HK-2 (cell line): ENCODE data around the gene ZNF280C.
"Not testable (repeated sequence)": the region's sequence is repeated elsewhere in the genome, so short reads cannot be mapped to it uniquely, and the experiment has no call there.

Experiments
- DNase-seq: peaks from one replicate; pipeline ENCODE4 v3.0.0-alpha.2; 2018; ENCODE audit not compliant: unreplicated experiment

ZNF280C gene

DNA sequence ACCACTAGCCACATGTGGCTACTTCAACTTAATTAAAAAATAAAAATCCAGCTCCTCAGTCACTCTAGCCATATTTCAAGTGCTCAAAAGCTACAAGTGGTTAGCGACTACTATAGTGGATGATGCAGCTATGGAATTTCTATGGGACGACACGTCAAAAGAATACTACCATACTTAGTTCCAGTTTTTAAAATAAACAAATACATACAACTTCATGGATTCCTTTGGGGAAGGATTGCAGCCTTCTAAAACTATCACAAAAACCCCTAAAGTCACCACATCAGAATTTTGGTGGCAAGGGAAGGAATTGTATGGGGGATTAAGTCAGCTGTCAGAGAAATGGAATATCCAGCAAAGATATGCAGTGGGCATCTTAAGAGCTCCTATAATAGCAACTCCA, 6.5 kb downstream of the ZNF280C start:
- no peak for DNase-seq

DNA sequence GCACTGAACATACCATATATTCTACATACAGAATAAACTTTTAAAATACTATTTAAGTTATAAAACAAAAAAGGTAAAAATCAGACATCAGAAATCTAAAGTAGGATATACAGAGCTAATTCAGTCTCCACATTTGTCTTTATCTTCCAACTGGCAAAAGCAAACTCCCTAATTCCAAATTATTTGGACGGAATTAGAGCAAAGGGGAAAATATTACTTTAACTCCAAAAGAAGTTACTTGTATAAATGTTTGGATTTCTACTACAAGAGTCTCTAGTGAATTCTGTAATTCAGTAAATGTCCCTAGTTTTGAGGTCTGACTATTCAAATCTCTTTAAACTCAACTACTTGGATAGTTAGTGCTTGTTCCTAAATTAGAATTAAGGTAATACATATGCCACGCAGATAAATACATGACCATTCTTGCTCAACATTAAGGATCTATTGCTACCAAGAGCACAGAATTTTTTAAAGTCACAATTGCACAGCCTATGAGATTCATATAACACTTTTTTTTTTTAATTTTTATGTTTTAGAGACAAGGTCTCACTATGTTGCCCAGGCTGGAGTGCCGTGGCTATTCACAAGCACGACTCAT, 7.3 kb downstream of the ZNF280C start:
- DNase-seq: no peak

DNA sequence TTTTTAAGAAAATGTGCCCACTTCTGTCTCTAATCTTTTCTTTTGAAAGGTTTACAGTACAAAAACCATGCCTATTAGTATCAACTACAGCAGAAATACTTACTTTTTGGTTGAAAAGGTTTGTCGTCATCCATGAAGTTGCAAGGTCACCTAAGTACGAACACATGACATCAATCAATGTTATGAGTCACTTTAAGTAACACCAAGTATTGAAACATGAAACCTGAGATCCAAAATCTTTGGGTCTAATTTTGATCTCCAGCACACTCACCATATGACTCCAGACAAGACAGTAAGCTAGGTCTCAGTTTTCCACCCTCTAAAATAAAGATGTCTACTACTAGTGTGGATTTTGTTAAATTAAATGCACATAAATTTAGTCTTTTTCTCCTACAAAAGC, 8.4 kb downstream of the ZNF280C start:
- no peak for DNase-seq

- no peak for DNase-seq
These were observed 14.8 kb downstream of the ZNF280C start for GRCh38 chrX:130253916-130254315.

GRCh38 chrX:130251671-130252070, 17.0 kb downstream of the ZNF280C start:
- no peak for DNase-seq

DNA sequence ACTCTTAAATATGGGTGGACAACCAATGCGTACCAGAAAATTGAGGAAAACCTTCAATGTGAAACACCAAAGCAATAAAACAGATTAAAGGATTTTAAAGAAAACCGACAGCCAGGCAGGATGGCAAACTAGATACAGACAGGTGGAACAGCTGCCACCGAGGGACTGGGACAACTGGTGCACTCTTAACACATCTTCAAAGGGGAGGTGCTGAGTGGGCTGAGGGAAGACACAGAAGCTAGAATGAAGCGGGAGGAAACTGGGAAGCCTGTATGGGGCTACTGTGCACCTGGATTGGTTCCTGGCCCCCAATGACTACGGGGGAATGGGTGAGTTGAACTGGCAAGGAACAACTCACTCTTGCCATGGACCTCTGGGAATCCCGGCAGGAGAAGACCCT, 20.7 kb downstream of the ZNF280C start:
- no peak for DNase-seq

GRCh38 chrX:130246084-130246483, 22.6 kb downstream of the ZNF280C start:
- no peak for DNase-seq

DNA sequence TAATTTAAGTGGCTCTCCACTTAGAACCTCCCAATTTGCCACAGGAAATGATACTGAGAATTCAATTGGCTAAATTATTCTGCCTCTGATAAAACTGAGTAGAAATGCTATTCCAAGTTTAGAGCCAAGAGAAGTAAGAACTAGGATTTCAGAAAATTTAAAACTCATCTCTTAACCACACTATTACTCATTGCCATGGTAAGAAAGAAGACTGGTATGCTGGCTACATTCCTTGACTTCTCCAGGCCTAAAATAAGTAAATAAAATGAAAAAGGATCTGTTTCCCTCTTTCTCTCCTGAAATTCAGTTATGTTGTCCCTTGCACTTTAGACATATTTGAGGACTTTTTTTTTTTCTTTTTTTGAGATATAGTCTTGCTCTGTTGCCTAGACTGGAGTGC, 23.3 kb downstream of the ZNF280C start:
- DNase-seq: no peak

DNA sequence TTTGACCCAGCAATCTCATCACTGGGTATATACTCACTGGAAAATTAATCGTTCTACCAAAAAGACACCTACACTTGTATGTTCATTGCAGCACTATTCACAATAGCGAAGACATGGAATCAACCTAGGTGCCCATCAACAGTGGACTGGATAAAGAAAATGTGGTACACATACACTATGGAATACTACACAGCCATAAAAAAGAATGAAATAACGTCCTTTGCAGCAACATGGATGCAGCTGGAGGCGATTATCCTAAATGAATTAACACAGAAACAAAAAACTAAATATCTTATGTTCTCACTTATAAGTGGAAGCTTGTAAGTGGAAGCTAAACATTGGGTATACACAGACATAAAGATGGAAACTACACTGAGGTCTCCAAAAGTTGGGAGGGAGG, 37.5 kb downstream of the ZNF280C start:
- DNase-seq: not testable (repeated sequence)

DNA sequence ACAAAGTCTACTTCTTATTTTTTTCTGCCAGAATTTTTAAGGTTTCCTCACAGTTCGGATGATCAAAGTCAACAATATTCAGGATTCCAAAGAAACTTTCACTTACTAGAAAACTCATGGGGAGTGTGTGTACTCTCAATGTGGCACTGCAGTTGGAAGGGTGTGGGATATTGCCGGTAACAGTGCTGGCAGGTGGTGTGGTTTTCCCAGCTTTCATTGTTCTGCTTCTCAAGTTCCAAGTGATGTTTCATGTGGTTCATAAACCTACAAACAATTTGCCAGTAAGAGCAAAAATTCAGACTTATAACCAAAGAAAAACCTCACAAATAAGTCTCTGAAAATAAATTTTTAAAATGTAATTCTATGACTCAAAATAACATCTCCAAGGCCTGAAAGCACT, 39.8 kb downstream of the ZNF280C start:
- no peak for DNase-seq

- no peak for DNase-seq
These were observed 43.9 kb downstream of the ZNF280C start for GRCh38 chrX:130224810-130225209.

DNA sequence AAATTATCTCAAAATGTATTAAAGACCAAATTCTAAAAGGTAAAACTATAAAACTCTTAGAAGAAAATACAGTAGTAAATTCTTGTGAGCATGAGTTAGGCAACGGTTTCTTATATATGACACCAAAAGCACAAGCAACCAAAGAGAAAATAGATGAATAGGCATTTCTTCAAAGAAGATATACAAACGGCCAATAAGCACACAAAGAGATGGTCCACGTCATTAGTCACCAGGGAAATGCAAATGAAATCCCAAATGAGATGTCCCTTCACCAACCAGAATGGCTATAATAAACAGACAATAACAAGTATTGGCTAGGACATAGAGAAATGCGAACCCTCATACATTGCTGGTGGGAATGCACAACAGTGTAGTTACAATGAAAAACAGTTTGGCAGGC, 52.4 kb downstream of the ZNF280C start:
- no peak for DNase-seq

DNA sequence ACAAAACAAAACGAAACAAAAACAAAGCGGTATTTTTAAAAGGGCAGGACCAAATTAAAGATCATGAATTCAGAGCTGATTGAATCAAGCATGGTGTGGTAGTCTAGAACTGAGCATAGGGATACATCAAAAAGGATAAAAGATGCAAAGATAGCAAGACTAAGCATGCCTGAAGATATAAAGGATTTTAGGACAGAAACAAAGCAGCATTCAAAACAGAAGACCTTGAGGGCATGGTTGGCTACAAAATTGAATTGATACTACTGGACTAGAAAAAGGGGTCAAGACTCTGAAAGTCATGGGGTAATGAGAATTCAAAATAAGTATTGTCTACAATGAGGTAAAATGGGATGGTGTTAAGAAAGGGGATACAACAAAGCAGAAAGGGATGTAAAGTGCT, 55.3 kb downstream of the ZNF280C start:
- no peak for DNase-seq

DNA sequence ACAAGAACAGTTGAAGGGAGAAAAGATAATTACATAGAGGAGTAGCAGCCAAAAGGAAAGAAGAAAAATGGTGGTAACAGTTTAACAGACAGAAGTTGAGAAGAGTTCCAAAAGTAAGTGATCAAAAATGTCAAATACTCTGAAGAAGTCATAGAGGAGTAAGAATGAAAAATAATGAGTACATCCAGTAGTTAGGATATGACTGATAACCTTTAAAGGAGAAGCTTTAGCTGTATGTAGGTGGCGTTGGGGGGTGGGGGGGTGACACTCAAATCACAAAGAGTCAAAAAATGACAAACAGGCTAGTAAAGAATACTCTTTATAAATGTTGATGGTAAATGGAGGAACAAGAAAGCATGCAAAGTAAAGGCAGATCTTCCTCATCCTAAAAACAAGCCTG, 56.3 kb downstream of the ZNF280C start:
- DNase-seq: no peak

GRCh38 chrX:130211415-130212186, 57.1 kb downstream of the ZNF280C start:
- no peak for DNase-seq

DNA sequence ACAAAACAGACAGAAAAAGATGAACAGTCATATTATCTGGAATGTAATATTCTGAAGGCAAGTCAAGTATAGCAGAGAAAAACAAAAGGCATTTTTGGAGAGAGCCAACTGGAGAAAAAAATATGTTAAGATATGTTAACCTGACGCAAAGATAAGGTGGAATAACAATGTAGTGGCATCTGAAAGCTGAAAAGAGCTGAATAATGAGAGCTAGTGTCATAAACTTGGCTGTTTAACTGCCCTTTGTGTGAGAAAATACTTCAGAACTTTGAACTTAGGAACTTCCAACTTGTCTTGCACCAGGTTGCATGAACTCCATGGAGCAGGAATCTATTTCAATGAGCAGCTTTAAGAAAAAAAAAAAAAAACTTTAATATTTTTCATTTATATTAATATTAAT, 64.1 kb downstream of the ZNF280C start:
- no peak for DNase-seq

- DNase-seq: no peak
These were observed 71.2 kb downstream of the ZNF280C start for GRCh38 chrX:130197464-130197863.

GRCh38 chrX:130196466-130196865, 72.2 kb downstream of the ZNF280C start:
- no peak for DNase-seq

GRCh38 chrX:130190801-130191200, 77.9 kb downstream of the ZNF280C start:
- no peak for DNase-seq

- DNase-seq: no peak
These were observed 82.0 kb downstream of the ZNF280C start for GRCh38 chrX:130186651-130187050.

DNA sequence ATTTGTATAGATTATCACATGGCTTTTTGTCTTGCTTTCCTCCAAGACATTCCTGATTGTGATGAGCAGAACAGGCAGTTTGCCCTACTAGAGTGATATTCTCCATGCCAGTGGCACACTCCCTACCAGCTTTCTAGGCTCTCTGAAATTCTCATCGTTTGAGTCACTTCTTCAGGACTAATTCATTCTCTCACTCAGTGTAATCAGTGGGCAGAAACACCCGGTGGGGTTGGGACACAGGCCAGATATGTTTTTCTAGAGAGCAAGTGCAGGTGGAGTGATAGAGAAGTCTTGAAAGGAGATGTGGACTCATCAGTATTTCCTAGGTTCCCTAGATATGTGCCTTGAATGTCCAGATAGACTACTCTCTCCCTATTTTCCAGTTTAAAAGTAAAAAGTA, 83.8 kb downstream of the ZNF280C start:
- no peak for DNase-seq

DNA sequence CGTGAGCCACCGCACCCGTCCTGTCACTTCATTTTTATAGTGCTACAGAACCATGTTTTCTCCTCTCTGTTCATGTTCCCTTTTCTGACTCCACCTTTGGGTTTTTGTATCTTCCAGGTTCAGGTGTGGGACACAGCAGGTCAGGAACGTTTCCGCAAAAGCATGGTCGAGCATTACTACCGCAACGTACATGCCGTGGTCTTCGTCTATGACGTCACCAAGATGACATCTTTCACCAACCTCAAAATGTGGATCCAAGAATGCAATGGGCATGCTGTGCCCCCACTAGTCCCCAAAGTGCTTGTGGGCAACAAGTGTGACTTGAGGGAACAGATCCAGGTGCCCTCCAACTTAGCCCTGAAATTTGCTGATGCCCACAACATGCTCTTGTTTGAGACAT, 84.5 kb downstream of the ZNF280C start:
- no peak for DNase-seq

DNA sequence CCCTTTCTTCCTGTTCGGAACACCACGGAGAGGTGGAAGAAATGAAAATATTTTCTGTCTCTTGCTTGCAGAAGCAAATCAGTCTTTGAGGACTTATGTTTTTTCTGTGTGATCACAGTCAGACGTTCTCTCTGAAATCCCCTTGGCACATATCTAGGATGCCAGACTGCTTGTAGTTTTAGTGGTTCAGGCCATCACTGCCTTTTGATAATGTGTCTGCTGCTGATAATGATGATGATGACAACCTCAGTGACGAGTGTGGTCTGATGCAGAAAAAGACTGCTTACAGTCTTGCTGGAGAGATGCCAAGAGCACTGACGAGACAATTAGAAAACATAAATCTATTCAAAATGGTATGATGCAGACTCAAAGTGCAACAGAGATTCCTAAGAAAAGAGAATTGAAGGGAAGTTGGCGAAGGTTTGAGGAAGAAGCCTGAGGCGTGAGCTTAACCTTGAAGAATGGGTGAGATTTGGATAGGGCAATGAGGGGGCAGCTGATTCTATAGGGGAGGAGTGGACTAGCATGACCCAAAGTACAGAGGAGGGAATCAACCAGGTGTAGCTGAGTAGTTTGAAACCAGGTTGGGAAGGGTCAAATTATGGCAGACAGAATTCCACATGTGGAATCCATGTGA, 89.0 kb downstream of the ZNF280C start:
- no peak for DNase-seq
